Kidney capillary endothelial cell (primary cell): ENCODE data around the gene SCCPDH.

Source experiments
- DNase-seq: peaks from one replicate; pipeline ENCODE4 v3.0.0-alpha.2; 2018; ENCODE audit warnings: low spot score

The SCCPDH gene

GRCh38 chr1:246753670-246754535, 29.7 kb downstream of the SCCPDH start:
- DNase-seq, result peak; percentile 50

GRCh38 chr1:246755419-246755818, 31.2 kb downstream of the SCCPDH start:
- DNase-seq, result no peak

GRCh38 chr1:246760422-246761347, 36.5 kb downstream of the SCCPDH start:
- no peak for DNase-seq

GRCh38 chr1:246761396-246761795, 37.2 kb downstream of the SCCPDH start:
- DNase-seq, result no peak

- DNase-seq, result no peak
Observed at GRCh38 chr1:246765521-246765920, 41.3 kb downstream of the SCCPDH start.

- no peak for DNase-seq
Observed at GRCh38 chr1:246768403-246769020, 44.3 kb downstream of the SCCPDH start.

GRCh38 chr1:246769306-246769705, 45.1 kb downstream of the SCCPDH start:
- no peak for DNase-seq

- DNase-seq, result no peak
Observed at GRCh38 chr1:246771366-246771765, 47.2 kb downstream of the SCCPDH start.

- DNase-seq, result no peak
Observed at GRCh38 chr1:246772686-246773085, 48.5 kb downstream of the SCCPDH start.

GRCh38 chr1:246773213-246773641, 49.0 kb downstream of the SCCPDH start:
- no peak for DNase-seq

- no peak for DNase-seq
Observed at GRCh38 chr1:246775531-246776385, 51.5 kb downstream of the SCCPDH start.

GRCh38 chr1:246776923-246777322, 52.7 kb downstream of the SCCPDH start:
- DNase-seq, result no peak

- no peak for DNase-seq
Observed at GRCh38 chr1:246778663-246779062, 54.5 kb downstream of the SCCPDH start.

GRCh38 chr1:246779561-246780175, 55.5 kb downstream of the SCCPDH start:
- DNase-seq, result no peak

GRCh38 chr1:246780264-246780663, 56.1 kb downstream of the SCCPDH start:
- DNase-seq, result no peak

- no peak for DNase-seq
Observed at GRCh38 chr1:246781212-246781611, 57.0 kb downstream of the SCCPDH start.

GRCh38 chr1:246782120-246782900, 58.1 kb downstream of the SCCPDH start:
- DNase-seq, result no peak

GRCh38 chr1:246784621-246785493, 60.6 kb downstream of the SCCPDH start:
- peak; percentile 60 for DNase-seq

GRCh38 chr1:246785494-246786111, 61.4 kb downstream of the SCCPDH start:
- no peak for DNase-seq
